ENCODE data around the gene AGAP1. TPM values are rescaled to one million over a fixed set of nuclear protein-coding genes. Genes with fewer than 3 reads are reported as not detected.

AGAP1 gene
- total RNA-seq, 2 donors from 2014 or later: 16.1 to 40.1 TPM

GRCh38 chr2:236169151-236169721 lies 675.4 kb downstream of the AGAP1 start:
- intact Hi-C loops (cut with DNase I): no loop called here
- DNase-seq (ENCODE audit: low spot score): no peak
- no peak for TF ChIP-seq POLR2AphosphoS5 (IDR thresholded peaks at IDR 0.05)
- no peak for TF ChIP-seq CTCF (IDR thresholded peaks at IDR 0.05)
- TF ChIP-seq POLR2A (IDR thresholded peaks at IDR 0.05): no peak
- H3K4me1 ChIP-seq (replicated peaks): peaks cover 13% of the 10 kb centered on the region
- H3K4me3 ChIP-seq: no peak overlapping the region
- no peaks in the 10 kb centered on the region for H3K9me3 ChIP-seq
- no peak overlapping the region for H3K27ac ChIP-seq
- WGBS: 9% methylated on average over 36 of the region's 36 CpGs
- H3K27me3 ChIP-seq (replicated peaks; ENCODE audit: insufficient read depth): peaks cover 82% of the 10 kb centered on the region
- no peaks in the 10 kb centered on the region for H3K36me3 ChIP-seq

GRCh38 chr2:236169741-236170589 lies 676.1 kb downstream of the AGAP1 start:
- Histone ChIP-seq H3K4me1 (replicated peaks) (peaks cover 13% of the 10 kb centered on the region), H3K4me3 (no peak overlapping the region), H3K27ac (no peak overlapping the region), H3K9me3 (no peaks in the 10 kb centered on the region), H3K27me3 (replicated peaks; ENCODE audit: insufficient read depth) (peaks cover 75% of the 10 kb centered on the region), H3K36me3 (no peaks in the 10 kb centered on the region)
- 8% methylated on average over 38 of the region's 38 CpGs for WGBS
- intact Hi-C loops (cut with DNase I): no loop called here
- no peak for DNase-seq (ENCODE audit: low spot score)
- no peak for TF ChIP-seq CTCF (IDR thresholded peaks at IDR 0.05)

DNA sequence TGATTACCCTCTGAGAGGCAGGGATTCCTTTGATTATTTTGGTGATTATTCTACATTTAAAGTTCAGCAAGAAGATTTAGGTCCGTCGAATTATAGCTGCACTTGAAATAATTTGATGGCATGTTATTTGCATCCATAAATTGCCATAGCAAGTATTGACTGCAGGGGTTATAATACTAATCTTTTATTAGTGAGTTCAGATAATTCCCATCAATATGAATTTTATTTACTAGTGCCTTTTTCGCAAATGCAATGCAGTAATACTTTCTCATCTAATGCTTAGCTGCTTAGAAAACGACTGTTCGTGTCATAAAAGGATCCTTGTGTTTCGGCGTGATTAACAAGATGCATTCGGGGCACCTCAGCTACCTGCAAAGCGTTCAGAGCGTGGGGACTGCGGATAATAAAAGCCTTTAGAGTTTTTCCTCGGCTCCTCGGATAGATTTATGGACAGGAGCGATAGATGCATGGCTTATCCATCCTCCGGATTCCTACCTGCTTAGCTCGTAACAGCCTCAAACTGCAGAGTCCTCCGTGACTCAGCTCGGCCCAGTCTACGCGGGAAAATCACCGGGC lies 676.8 kb downstream of the AGAP1 start:
- H3K27me3 ChIP-seq (replicated peaks; ENCODE audit: insufficient read depth): peaks cover 69% of the 10 kb centered on the region
- WGBS: 9% methylated on average over 21 of the region's 21 CpGs
- intact Hi-C loops (cut with DNase I): no loop called here

GRCh38 chr2:236171181-236171679 lies 677.4 kb downstream of the AGAP1 start:
- Histone ChIP-seq H3K27me3 (replicated peaks; ENCODE audit: insufficient read depth) (peaks cover 64% of the 10 kb centered on the region), H3K36me3 (no peaks in the 10 kb centered on the region), H3K4me3 (no peak overlapping the region), H3K4me1 (replicated peaks) (peaks cover 13% of the 10 kb centered on the region), H3K9me3 (no peaks in the 10 kb centered on the region), H3K27ac (no peak overlapping the region)
- no peak for DNase-seq (ENCODE audit: low spot score)
- TF ChIP-seq POLR2AphosphoS5 (IDR thresholded peaks at IDR 0.05) (no peak), CTCF (IDR thresholded peaks at IDR 0.05) (no peak), POLR2A (IDR thresholded peaks at IDR 0.05) (no peak)
- WGBS: 12% methylated on average over 27 of the region's 27 CpGs
- intact Hi-C loops (cut with DNase I): no loop called here

More for the DNA sequence above, 676.8 kb downstream of the AGAP1 start:
- Histone ChIP-seq H3K27ac (no peak overlapping the region), H3K4me3 (no peak overlapping the region), H3K36me3 (no peaks in the 10 kb centered on the region), H3K9me3 (no peaks in the 10 kb centered on the region), H3K4me1 (replicated peaks) (peaks cover 13% of the 10 kb centered on the region)
- no peak for DNase-seq (ENCODE audit: low spot score)
- no peak for TF ChIP-seq POLR2A (IDR thresholded peaks at IDR 0.05)
- no peak for TF ChIP-seq POLR2AphosphoS5 (IDR thresholded peaks at IDR 0.05)
- no peak for TF ChIP-seq CTCF (IDR thresholded peaks at IDR 0.05)
